Gastrocnemius medialis (tissue), 4 donors: ENCODE measurements around the gene NCF4. TPM values are rescaled to one million over a fixed set of nuclear protein-coding genes. Genes with fewer than 3 reads are reported as not detected.

ENCODE experiments used
- ATAC-seq, 2 donors: fragments of 150-250 bp; one replicate each; pipeline ENCODE4 v1.9.1; 2016
- DNase-seq, 2 donors: peaks; one replicate each; pipeline ENCODE4 v3.0.0-alpha.2; 2019
- H3K27ac ChIP-seq, 4 donors: fragments of 200-600 bp; sonication (generic); 1 replicate in 1 of 4; 2 replicates in 3 of 4; pipeline ENCODE4 v1.5.1; 2016 to 2018; ENCODE audit warnings: mild to moderate bottlenecking in 2 of 4, moderate library complexity in 1 of 4
- H3K27me3 ChIP-seq, 3 donors: fragments of 200-600 bp; sonication (generic) in 2 of 3; 1 replicate in 1 of 3; 2 replicates in 2 of 3; pipeline versions ENCODE4 v1.5.1 to v1.6.0; 2016 to 2019; ENCODE audit warnings: mild to moderate bottlenecking in 1 of 3, moderate library complexity in 1 of 3
- H3K36me3 ChIP-seq, 2 donors: fragments of 200-600 bp; sonication (generic) in 1 of 2; one replicate each; pipeline ENCODE4 v1.5.1; 2017 to 2018
- H3K4me1 ChIP-seq, 2 donors: fragments of 200-600 bp; sonication (generic) in 1 of 2; one replicate each; pipeline ENCODE4 v1.5.1; 2016 to 2017; ENCODE audit warnings: mild to moderate bottlenecking in 2 of 2
- H3K4me3 ChIP-seq, 4 donors: fragments of 200-600 bp; sonication (generic) in 3 of 4; 1 replicate in 1 of 4; 2 replicates in 3 of 4; pipeline ENCODE4 v1.5.1; 2016 to 2019; ENCODE audit warnings: mild to moderate bottlenecking in 2 of 4
- H3K9me3 ChIP-seq, 3 donors: fragments of 200-600 bp; sonication (generic) in 2 of 3; 1 replicate in 1 of 3; 2 replicates in 2 of 3; pipeline ENCODE4 v1.5.1; 2016 to 2019
- CTCF ChIP-seq, 5 experiments: fragments of 450-650 bp in 3 of 5; fragments of 200-600 bp in 2 of 5; sonication (generic) in 2 of 5; IDR thresholded peaks in 4 of 5; conservative IDR thresholded peaks in 1 of 5; 1 replicate in 4 of 5; 2 replicates in 1 of 5; pipeline ENCODE4 v1.5.1; 2016 to 2019; ENCODE audit warnings: antibody characterized with exemption in 5 of 5, mild to moderate bottlenecking in 3 of 5, moderate library complexity in 3 of 5
- POLR2A ChIP-seq, 2 donors: fragments of 450-650 bp; IDR thresholded peaks; one replicate each; pipeline ENCODE4 v1.6.1; 2017; ENCODE audit warnings: antibody characterized with exemption in 2 of 2, mild to moderate bottlenecking in 2 of 2, moderate library complexity in 2 of 2
- in situ Hi-C, 4 donors: fragments of 200-750 bp; cut with MboI; loops; one replicate each; pipeline versions ENCODE4 v1.15.0 to v1.8.0; 2017; ENCODE audit warnings: low sequenced_read_pairs in 4 of 4
- intact Hi-C: fragments of 100-400 bp; cut with DNase I; formaldehyde crosslinking; loops from one replicate; pipeline ENCODE4 v1.15.1; 2023; ENCODE audit warnings: low total_unique reads
- total RNA-seq, 4 donors: library from RNA; depleted of rRNA; stranded (reverse); fragments of >200 nt; gene quantifications; one replicate each; pipeline versions ENCODE4 v1.1.0 to v1.2.3, GENCODE V29; 2016

NCF4 gene
- total RNA-seq, 4 donors from 2014 or later = 1.8 to 5.5 (median 2.9) TPM

- TF ChIP-seq CTCF (IDR thresholded peaks at IDR 0.05 in 4 of 5, conservative IDR thresholded peaks at IDR 0.05 in 1 of 5) (no peak), POLR2A (IDR thresholded peaks at IDR 0.05) (no peak)
- ATAC-seq (no peak), DNase-seq (no peak)
- no peak overlapping the region for H3K4me3 ChIP-seq
- no peaks in the 10 kb centered on the region for H3K9me3 ChIP-seq
- intact Hi-C loops (no loop called here), in situ Hi-C loops (no loop called here)
- no peaks in the 10 kb centered on the region for H3K36me3 ChIP-seq
- H3K27me3 ChIP-seq = peaks cover 0 to 15% (median 15%) of the 10 kb centered on the region in 3 donors
- no peaks in the 10 kb centered on the region for H3K4me1 ChIP-seq
- H3K27ac ChIP-seq = no peak overlapping the region
Observed at GRCh38 chr22:36901411-36902142, 40.8 kb downstream of the NCF4 start.

GRCh38 chr22:36902143-36902926 lies 41.5 kb downstream of the NCF4 start:
- peak in 1 of 2 donors; percentile 22 for DNase-seq
- H3K36me3 ChIP-seq = no peaks in the 10 kb centered on the region
- no peaks in the 10 kb centered on the region for H3K9me3 ChIP-seq
- TF ChIP-seq CTCF (IDR thresholded peaks at IDR 0.05 in 4 of 5, conservative IDR thresholded peaks at IDR 0.05 in 1 of 5) (no peak), POLR2A (IDR thresholded peaks at IDR 0.05) (no peak)
- no peak overlapping the region for H3K4me3 ChIP-seq
- in situ Hi-C loops = no loop called here
- H3K4me1 ChIP-seq = no peaks in the 10 kb centered on the region
- intact Hi-C loops = no loop called here
- ATAC-seq = no peak
- no peak overlapping the region for H3K27ac ChIP-seq
- H3K27me3 ChIP-seq = peaks cover 0 to 15% (median 15%) of the 10 kb centered on the region in 3 donors

GRCh38 chr22:36904260-36904880 lies 43.6 kb downstream of the NCF4 start:
- intact Hi-C loops (no loop called here), in situ Hi-C loops (no loop called here)
- no peak for DNase-seq
- H3K4me1 ChIP-seq = no peaks in the 10 kb centered on the region
- H3K4me3 ChIP-seq = no peak overlapping the region
- H3K27me3 ChIP-seq = peaks cover 0 to 15% (median 9%) of the 10 kb centered on the region in 3 donors
- TF ChIP-seq POLR2A (IDR thresholded peaks at IDR 0.05) = no peak
- no peak for TF ChIP-seq CTCF (IDR thresholded peaks at IDR 0.05 in 4 of 5, conservative IDR thresholded peaks at IDR 0.05 in 1 of 5)
- no peaks in the 10 kb centered on the region for H3K9me3 ChIP-seq
- no peak overlapping the region for H3K27ac ChIP-seq
- H3K36me3 ChIP-seq = no peaks in the 10 kb centered on the region
- no peak for ATAC-seq

GRCh38 chr22:36907253-36908195 lies 46.7 kb downstream of the NCF4 start:
- no peak overlapping the region for H3K27ac ChIP-seq
- H3K9me3 ChIP-seq = no peaks in the 10 kb centered on the region
- DNase-seq (no peak), ATAC-seq (no peak)
- no peaks in the 10 kb centered on the region for H3K36me3 ChIP-seq
- intact Hi-C loops (no loop called here), in situ Hi-C loops (no loop called here)
- H3K4me3 ChIP-seq = no peak overlapping the region
- H3K4me1 ChIP-seq = no peaks in the 10 kb centered on the region
- no peak for TF ChIP-seq POLR2A (IDR thresholded peaks at IDR 0.05)
- no peak for TF ChIP-seq CTCF (IDR thresholded peaks at IDR 0.05 in 4 of 5, conservative IDR thresholded peaks at IDR 0.05 in 1 of 5)
- H3K27me3 ChIP-seq = peaks cover 4 to 14% (median 7%) of the 10 kb centered on the region in 3 donors
